HCT116 (cell line): ENCODE results near the gene YKT6. TPM values are rescaled to one million over a fixed set of nuclear protein-coding genes. Genes with fewer than 3 reads are reported as not detected.

Experiments used
- ATAC-seq: fragments of 200-7000 bp; cut with Tn5 transposase; 2 replicates; pipeline ENCODE4 v1.9.1; 2020; ENCODE audit warnings: mild to moderate bottlenecking, moderate library complexity
- BruUV-seq: library from RNA; stranded (reverse); fragments of 400-500 nt; replicated peaks from 2 replicates; lab custom pipeline; 2021; lab: Mats Ljungman, UMichigan
- CTCF ChIA-PET: fragments of 300-600 bp; sonication (Branson Sonifier 250); formaldehyde crosslinking; loops from one replicate; lab custom pipeline; 2021; ENCODE audit warnings: antibody characterized with exemption; lab: Charles Lee
- POLR2A ChIA-PET: fragments of 300-600, 350-600 bp; sonication (Branson Sonifier 250); formaldehyde crosslinking; loops from one replicate; lab custom pipeline; 2021; ENCODE audit warnings: antibody characterized with exemption; lab: Charles Lee
- RAD21 ChIA-PET, 2 experiments: fragments of 300-600 bp; sonication (Branson Sonifier 250); formaldehyde crosslinking; loops; one replicate each; lab custom pipeline; 2023; ENCODE audit warnings: low total read pairs in 2 of 2; ENCODE audit not compliant: uncharacterized antibody in 2 of 2, unreplicated experiment in 2 of 2, low non-redundant PET in 1 of 2; lab: Charles Lee
- DNase-seq: peaks from one replicate; pipeline ENCODE4 v3.0.0-alpha.2; 2010; ENCODE audit warnings: low read depth, low spot score
- H2AFZ ChIP-seq: fragments of 200-600 bp; shearing (Covaris generic), sonication (generic); 2 replicates; pipeline ENCODE4 v1.6.1; 2017; ENCODE audit warnings: low read depth, mixed run types, mixed read lengths, antibody characterized with exemption, low read length; ENCODE audit not compliant: poor library complexity, severe bottlenecking
- H3K27ac ChIP-seq: 2 replicates; pipeline ENCODE4 v1.5.1; 2012; ENCODE audit warnings: low read depth, low read length
- H3K27me3 ChIP-seq: fragments of 200-600 bp; sonication (generic); 2 replicates; pipeline ENCODE4 v1.6.1; 2016; ENCODE audit warnings: mixed run types, low read length, mixed read lengths; ENCODE audit not compliant: insufficient read depth
- H3K36me3 ChIP-seq, 2 experiments: fragments of 200-500 bp in 1 of 2; fragments of 200-600 bp in 1 of 2; sonication (Bioruptor generic) in 1 of 2; sonication (generic) in 1 of 2; 2 replicates each; pipeline versions ENCODE4 v1.5.1 to v1.6.1; 2014 to 2016; ENCODE audit warnings: low read length in 2 of 2, inconsistent platforms in 1 of 2, mixed read lengths in 1 of 2, mixed run types in 1 of 2; ENCODE audit not compliant: insufficient read depth in 2 of 2, control insufficient read depth in 1 of 2
- H3K4me1 ChIP-seq, 2 experiments: fragments of 200-600 bp in 1 of 2; sonication (generic) in 1 of 2; 2 replicates each; pipeline versions ENCODE4 v1.5.1 to v1.6.1; 2012 to 2017; ENCODE audit warnings: low read length in 2 of 2, inconsistent platforms in 1 of 2, mild to moderate bottlenecking in 1 of 2, mixed read lengths in 1 of 2, mixed run types in 1 of 2, moderate library complexity in 1 of 2; ENCODE audit not compliant: insufficient read depth in 2 of 2, control insufficient read depth in 1 of 2
- H3K4me2 ChIP-seq: fragments of 200-600 bp; sonication (generic); 2 replicates; pipeline ENCODE4 v1.6.1; 2017; ENCODE audit warnings: mixed run types, low read length, mixed read lengths
- H3K4me3 ChIP-seq, 2 experiments: fragments of 200-600 bp in 1 of 2; sonication (generic) in 1 of 2; replicated peaks in 1 of 2; 2 replicates each; pipeline ENCODE4 v1.5.1; 2011 to 2016; ENCODE audit warnings: low read length in 2 of 2, control low read depth in 1 of 2, low read depth in 1 of 2, mild to moderate bottlenecking in 1 of 2, mixed read lengths in 1 of 2, mixed run types in 1 of 2
- H3K79me2 ChIP-seq: fragments of 200-600 bp; sonication (generic); 2 replicates; pipeline ENCODE4 v1.6.1; 2017; ENCODE audit warnings: mild to moderate bottlenecking, mixed run types, low read length, moderate library complexity, mixed read lengths; ENCODE audit not compliant: insufficient read depth
- H3K9ac ChIP-seq: fragments of 200-600 bp; sonication (generic); 2 replicates; pipeline ENCODE4 v1.6.1; 2016; ENCODE audit warnings: low read length, mixed read lengths
- H3K9me2 ChIP-seq: fragments of 200-600 bp; sonication (generic), shearing (Covaris generic); 2 replicates; pipeline ENCODE4 v1.6.1; 2017; ENCODE audit warnings: mixed run types, mild to moderate bottlenecking, moderate library complexity; ENCODE audit not compliant: insufficient read depth
- H3K9me3 ChIP-seq, 2 experiments: fragments of 200-500 bp in 1 of 2; fragments of 200-600 bp in 1 of 2; sonication (Bioruptor generic) in 1 of 2; sonication (generic) in 1 of 2; 2 replicates each; pipeline ENCODE4 v1.6.1; 2014 to 2017; ENCODE audit warnings: low read length in 2 of 2, mixed read lengths in 2 of 2, inconsistent platforms in 1 of 2, low read depth in 1 of 2, mild to moderate bottlenecking in 1 of 2, mixed run types in 1 of 2, moderate library complexity in 1 of 2; ENCODE audit not compliant: control insufficient read depth in 1 of 2, insufficient read depth in 1 of 2
- H4K20me1 ChIP-seq: fragments of 200-600 bp; sonication (generic), shearing (Covaris generic); 2 replicates; pipeline ENCODE4 v1.6.1; 2017; ENCODE audit warnings: mixed run types, mild to moderate bottlenecking, moderate library complexity; ENCODE audit not compliant: insufficient read depth
- CBX3 ChIP-seq: IDR thresholded peaks from 2 replicates; pipeline ENCODE4 v1.6.1; 2012; ENCODE audit warnings: low read depth
- CEBPB ChIP-seq: IDR thresholded peaks from 2 replicates; pipeline ENCODE4 v1.6.1; 2012; ENCODE audit warnings: low read depth
- CTCF ChIP-seq, 3 experiments: fragments of 200-600 bp in 1 of 3; sonication (generic) in 1 of 3; IDR thresholded peaks in 2 of 3; conservative IDR thresholded peaks in 1 of 3; 2 replicates each; pipeline ENCODE4 v1.5.1; 2012 to 2017; ENCODE audit warnings: low read depth in 2 of 3, low read length in 2 of 3, antibody characterized with exemption in 1 of 3, borderline replicate concordance in 1 of 3, control low read depth in 1 of 3, mild to moderate bottlenecking in 1 of 3, mixed read lengths in 1 of 3, mixed run types in 1 of 3, moderate library complexity in 1 of 3; ENCODE audit not compliant: insufficient read depth in 1 of 3
- EGR1 ChIP-seq: IDR thresholded peaks from 2 replicates; pipeline ENCODE4 v1.6.1; 2012; ENCODE audit warnings: low read depth
- ELF1 ChIP-seq: IDR thresholded peaks from 2 replicates; pipeline ENCODE4 v1.6.1; 2012; ENCODE audit warnings: low read depth, borderline replicate concordance
- EZH2phosphoT487 ChIP-seq: fragments of 200-600 bp; IDR thresholded peaks from 2 replicates; pipeline ENCODE4 v1.6.1; 2018; ENCODE audit warnings: antibody characterized with exemption, borderline replicate concordance
- FOSL1 ChIP-seq: IDR thresholded peaks from 2 replicates; pipeline ENCODE4 v1.6.1; 2012; ENCODE audit warnings: low read depth
- JUND ChIP-seq: IDR thresholded peaks from 2 replicates; pipeline ENCODE4 v1.6.1; 2012
- MAX ChIP-seq: IDR thresholded peaks from 2 replicates; pipeline ENCODE4 v1.6.1; 2012
- POLR2A ChIP-seq: IDR thresholded peaks from 2 replicates; pipeline ENCODE4 v1.7.0; 2011; ENCODE audit warnings: borderline replicate concordance; ENCODE audit not compliant: insufficient read depth, insufficient read length; ENCODE audit errors: extremely low read depth
- SIN3A ChIP-seq: IDR thresholded peaks from 2 replicates; pipeline ENCODE4 v1.6.1; 2012; ENCODE audit warnings: low read depth
- SP1 ChIP-seq: IDR thresholded peaks from 2 replicates; pipeline ENCODE4 v1.6.1; 2012; ENCODE audit warnings: low read depth
- SRF ChIP-seq: IDR thresholded peaks from 2 replicates; pipeline ENCODE4 v1.6.1; 2012; ENCODE audit warnings: low read depth
- TCF7L2 ChIP-seq: IDR thresholded peaks from 2 replicates; pipeline ENCODE4 v1.7.0; 2011; ENCODE audit warnings: borderline replicate concordance, inconsistent platforms; ENCODE audit not compliant: insufficient read depth, insufficient read length; ENCODE audit errors: extremely low read depth
- YY1 ChIP-seq: IDR thresholded peaks from 2 replicates; pipeline ENCODE4 v1.6.1; 2011; ENCODE audit warnings: low read length, low read depth, moderate library complexity, mild to moderate bottlenecking; ENCODE audit not compliant: insufficient replicate concordance; ENCODE audit errors: extremely low read depth
- intact Hi-C: fragments of 100-400 bp; cut with micrococcal nuclease; formaldehyde crosslinking; loops from 2 replicates; pipeline ENCODE4 v1.10.0; 2022
- total RNA-seq: library from RNA; stranded (reverse); gene quantifications from one replicate; pipeline ENCODE4 v1.2.1, GENCODE V29; 2021; ENCODE audit not compliant: unreplicated experiment

The YKT6 gene
- total RNA-seq, 1 experiment from 2014 or later: 84.8 TPM

GRCh38 chr7:44161371-44161770 is 39.4 kb upstream of the YKT6 start:
- DNase-seq (no peak), ATAC-seq (no peak)
- ChIA-PET POLR2A (no interaction called here), CTCF (no interaction called here), RAD21 (no interaction called here)
- no peak for TF ChIP-seq ELF1
- TF ChIP-seq FOSL1: no peak
- no peak for TF ChIP-seq EZH2phosphoT487
- no peak for TF ChIP-seq POLR2A
- no peak for TF ChIP-seq CTCF (IDR thresholded peaks at IDR 0.05 in 2 of 3, conservative IDR thresholded peaks at IDR 0.05 in 1 of 3; ENCODE audit: borderline replicate concordance in 1 of 3, insufficient read depth in 1 of 3, low read depth in 2 of 3, low read length in 2 of 3)
- no peak for TF ChIP-seq CBX3
- no peak for TF ChIP-seq EGR1
- TF ChIP-seq JUND: no peak
- TF ChIP-seq SP1: no peak
- no peak for TF ChIP-seq CEBPB
- no peak for TF ChIP-seq YY1
- no peak for TF ChIP-seq SRF
- TF ChIP-seq MAX: no peak
- no peak for TF ChIP-seq SIN3A
- TF ChIP-seq TCF7L2: no peak
- no peaks in the 10 kb centered on the region for H3K9me2 ChIP-seq
- no TSS peak for BruUV-seq
- no peak overlapping the region for H2AFZ ChIP-seq
- H3K27ac ChIP-seq: no peak overlapping the region
- no peaks in the 10 kb centered on the region for H3K27me3 ChIP-seq
- no peaks in the 10 kb centered on the region for H3K79me2 ChIP-seq
- H3K4me2 ChIP-seq: no peak overlapping the region
- no peaks in the 10 kb centered on the region for H3K36me3 ChIP-seq
- no peaks in the 10 kb centered on the region for H4K20me1 ChIP-seq
- intact Hi-C loops: no loop called here
- no peaks in the 10 kb centered on the region for H3K9me3 ChIP-seq
- H3K4me1 ChIP-seq: peaks cover 0 to 3% of the 10 kb centered on the region in 2 experiments; a peak in 1 of 4 replicates
- no peak overlapping the region for H3K9ac ChIP-seq
- no peak overlapping the region for H3K4me3 ChIP-seq
